Panc1 (cell line): ENCODE measurements around the gene SMTN. TPM values are rescaled to one million over a fixed set of nuclear protein-coding genes. Genes with fewer than 3 reads are reported as not detected.

ENCODE experiments used
- ATAC-seq: fragments of 200-7000 bp; cut with Tn5 transposase; 2 replicates; pipeline ENCODE4 v1.9.1; 2020; ENCODE audit warnings: mild to moderate bottlenecking, moderate library complexity
- BruUV-seq: library from RNA; stranded (reverse); fragments of 400-500 nt; replicated peaks from 2 replicates; lab custom pipeline; 2021; lab: Mats Ljungman, UMichigan
- CTCF ChIA-PET: fragments of 300-600 bp; sonication (Branson Sonifier 250); formaldehyde crosslinking; loops from one replicate; lab custom pipeline; 2022; ENCODE audit warnings: antibody characterized with exemption; lab: Charles Lee
- POLR2A ChIA-PET: fragments of 300-600 bp; sonication (Branson Sonifier 250); formaldehyde crosslinking; loops from one replicate; lab custom pipeline; 2022; ENCODE audit warnings: antibody characterized with exemption; lab: Charles Lee
- DNase-seq: peaks from one replicate; pipeline ENCODE4 v3.0.0-alpha.2; 2010; ENCODE audit warnings: low read depth, low spot score
- H3K27ac ChIP-seq: 2 replicates; pipeline ENCODE4 v1.5.1; 2011; ENCODE audit warnings: mild to moderate bottlenecking, low read length, inconsistent platforms
- H3K27me3 ChIP-seq: fragments of 200-500 bp; sonication (Bioruptor generic); 2 replicates; pipeline ENCODE4 v1.6.0; 2014; ENCODE audit warnings: low read length, inconsistent platforms; ENCODE audit not compliant: control insufficient read depth, insufficient read depth
- H3K36me3 ChIP-seq: fragments of 200-500 bp; sonication (Bioruptor generic); 2 replicates; pipeline ENCODE4 v1.5.1; 2014; ENCODE audit warnings: inconsistent platforms, mild to moderate bottlenecking, low read length, moderate library complexity; ENCODE audit not compliant: control insufficient read depth, insufficient read depth
- H3K4me1 ChIP-seq: 2 replicates; pipeline ENCODE4 v1.5.1; 2011; ENCODE audit warnings: inconsistent platforms, mild to moderate bottlenecking, low read length, moderate library complexity; ENCODE audit not compliant: control insufficient read depth, insufficient read depth
- H3K4me3 ChIP-seq, 2 experiments: 2 replicates each; pipeline ENCODE4 v1.5.1; 2011 to 2012; ENCODE audit warnings: low read depth in 2 of 2, low read length in 2 of 2, mild to moderate bottlenecking in 2 of 2, inconsistent platforms in 1 of 2, moderate library complexity in 1 of 2
- H3K9me3 ChIP-seq: fragments of 200-500 bp; sonication (Bioruptor generic); 2 replicates; pipeline ENCODE4 v1.5.1; 2014; ENCODE audit warnings: low read depth, mild to moderate bottlenecking, inconsistent platforms, low read length, moderate library complexity; ENCODE audit not compliant: control insufficient read depth, insufficient read depth
- POLR2AphosphoS5 ChIP-seq: IDR thresholded peaks from 2 replicates; pipeline ENCODE4 v1.6.1; 2012; ENCODE audit warnings: mild to moderate bottlenecking, low read depth, low read length, moderate library complexity
- SIN3A ChIP-seq: IDR thresholded peaks from 2 replicates; pipeline ENCODE4 v1.6.1; 2012; ENCODE audit warnings: low read depth, mild to moderate bottlenecking, low read length, moderate library complexity, borderline replicate concordance; ENCODE audit not compliant: insufficient read depth
- TCF7L2 ChIP-seq: IDR thresholded peaks from 2 replicates; pipeline ENCODE4 v1.6.1; 2011; ENCODE audit warnings: mild to moderate bottlenecking, low read depth, low read length, inconsistent platforms
- in situ Hi-C: cut with HindIII; loops from 2 replicates; pipeline ENCODE4 v1.10.0; 2016; ENCODE audit warnings: low sequenced_read_pairs, low pct_unique_long_range_greater_than_20kb
- intact Hi-C: fragments of 100-400 bp; cut with micrococcal nuclease; formaldehyde crosslinking; loops from one replicate; pipeline ENCODE4 v1.10.0; 2022; ENCODE audit not compliant: unreplicated experiment
- total RNA-seq: library from RNA; stranded (reverse); gene quantifications from one replicate; pipeline ENCODE4 v1.2.1, GENCODE V29; 2021; ENCODE audit not compliant: unreplicated experiment
- TF ChIP-seq, protein P1 (sequence below), 2 experiments: IDR thresholded peaks; 2 replicates each; pipeline ENCODE4 v1.6.1; 2011 to 2012; ENCODE audit warnings: low read depth in 2 of 2, control low read depth in 1 of 2, low read length in 1 of 2, mild to moderate bottlenecking in 1 of 2, moderate library complexity in 1 of 2; ENCODE audit not compliant: insufficient read depth in 1 of 2
- TF ChIP-seq, protein P2 (sequence below): fragments of 450-650 bp; IDR thresholded peaks from 2 replicates; pipeline ENCODE4 v1.5.1; 2017; ENCODE audit warnings: mild to moderate bottlenecking

The SMTN gene
- total RNA-seq, 1 experiment from 2014 or later, result 71.7 TPM

- Histone ChIP-seq H3K4me3 (no peak overlapping the region), H3K27ac (no peak overlapping the region), H3K9me3 (no peaks in the 10 kb centered on the region), H3K36me3 (peaks cover 2% of the 10 kb centered on the region; the same call in 1 of the 2 replicates), H3K4me1 (no peaks in the 10 kb centered on the region; the same call in 1 of the 2 replicates), H3K27me3 (no peaks in the 10 kb centered on the region)
- BruUV-seq, result no TSS peak
- intact Hi-C loops (no loop called here), in situ Hi-C loops (no loop called here)
- no peak for ATAC-seq
- no peak for DNase-seq
- TF ChIP-seq, protein P1, sequence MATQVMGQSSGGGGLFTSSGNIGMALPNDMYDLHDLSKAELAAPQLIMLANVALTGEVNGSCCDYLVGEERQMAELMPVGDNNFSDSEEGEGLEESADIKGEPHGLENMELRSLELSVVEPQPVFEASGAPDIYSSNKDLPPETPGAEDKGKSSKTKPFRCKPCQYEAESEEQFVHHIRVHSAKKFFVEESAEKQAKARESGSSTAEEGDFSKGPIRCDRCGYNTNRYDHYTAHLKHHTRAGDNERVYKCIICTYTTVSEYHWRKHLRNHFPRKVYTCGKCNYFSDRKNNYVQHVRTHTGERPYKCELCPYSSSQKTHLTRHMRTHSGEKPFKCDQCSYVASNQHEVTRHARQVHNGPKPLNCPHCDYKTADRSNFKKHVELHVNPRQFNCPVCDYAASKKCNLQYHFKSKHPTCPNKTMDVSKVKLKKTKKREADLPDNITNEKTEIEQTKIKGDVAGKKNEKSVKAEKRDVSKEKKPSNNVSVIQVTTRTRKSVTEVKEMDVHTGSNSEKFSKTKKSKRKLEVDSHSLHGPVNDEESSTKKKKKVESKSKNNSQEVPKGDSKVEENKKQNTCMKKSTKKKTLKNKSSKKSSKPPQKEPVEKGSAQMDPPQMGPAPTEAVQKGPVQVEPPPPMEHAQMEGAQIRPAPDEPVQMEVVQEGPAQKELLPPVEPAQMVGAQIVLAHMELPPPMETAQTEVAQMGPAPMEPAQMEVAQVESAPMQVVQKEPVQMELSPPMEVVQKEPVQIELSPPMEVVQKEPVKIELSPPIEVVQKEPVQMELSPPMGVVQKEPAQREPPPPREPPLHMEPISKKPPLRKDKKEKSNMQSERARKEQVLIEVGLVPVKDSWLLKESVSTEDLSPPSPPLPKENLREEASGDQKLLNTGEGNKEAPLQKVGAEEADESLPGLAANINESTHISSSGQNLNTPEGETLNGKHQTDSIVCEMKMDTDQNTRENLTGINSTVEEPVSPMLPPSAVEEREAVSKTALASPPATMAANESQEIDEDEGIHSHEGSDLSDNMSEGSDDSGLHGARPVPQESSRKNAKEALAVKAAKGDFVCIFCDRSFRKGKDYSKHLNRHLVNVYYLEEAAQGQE (IDR thresholded peaks at IDR 0.05; ENCODE audit: insufficient read depth in 1 of 2, low read depth in 2 of 2, low read length in 1 of 2), result no peak
- TF ChIP-seq, protein P2, sequence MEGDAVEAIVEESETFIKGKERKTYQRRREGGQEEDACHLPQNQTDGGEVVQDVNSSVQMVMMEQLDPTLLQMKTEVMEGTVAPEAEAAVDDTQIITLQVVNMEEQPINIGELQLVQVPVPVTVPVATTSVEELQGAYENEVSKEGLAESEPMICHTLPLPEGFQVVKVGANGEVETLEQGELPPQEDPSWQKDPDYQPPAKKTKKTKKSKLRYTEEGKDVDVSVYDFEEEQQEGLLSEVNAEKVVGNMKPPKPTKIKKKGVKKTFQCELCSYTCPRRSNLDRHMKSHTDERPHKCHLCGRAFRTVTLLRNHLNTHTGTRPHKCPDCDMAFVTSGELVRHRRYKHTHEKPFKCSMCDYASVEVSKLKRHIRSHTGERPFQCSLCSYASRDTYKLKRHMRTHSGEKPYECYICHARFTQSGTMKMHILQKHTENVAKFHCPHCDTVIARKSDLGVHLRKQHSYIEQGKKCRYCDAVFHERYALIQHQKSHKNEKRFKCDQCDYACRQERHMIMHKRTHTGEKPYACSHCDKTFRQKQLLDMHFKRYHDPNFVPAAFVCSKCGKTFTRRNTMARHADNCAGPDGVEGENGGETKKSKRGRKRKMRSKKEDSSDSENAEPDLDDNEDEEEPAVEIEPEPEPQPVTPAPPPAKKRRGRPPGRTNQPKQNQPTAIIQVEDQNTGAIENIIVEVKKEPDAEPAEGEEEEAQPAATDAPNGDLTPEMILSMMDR, result no peak
- TF ChIP-seq POLR2AphosphoS5 (no peak; the same call in 1 of the 2 replicates), SIN3A (no peak), TCF7L2 (no peak)
- CTCF ChIA-PET, result interaction anchor here (0.6 kb wide), 1 partner anchor 10 kb away, joined by 8 read pairs; no protein-coding TSS in a partner anchor
- POLR2A ChIA-PET, result interaction anchor here (0.7 kb wide), 1 partner anchor 128 kb away, joined by 4 read pairs; no protein-coding TSS in a partner anchor
Observed at GRCh38 chr22:31103899-31104694, 23.0 kb downstream of the SMTN start.

DNA sequence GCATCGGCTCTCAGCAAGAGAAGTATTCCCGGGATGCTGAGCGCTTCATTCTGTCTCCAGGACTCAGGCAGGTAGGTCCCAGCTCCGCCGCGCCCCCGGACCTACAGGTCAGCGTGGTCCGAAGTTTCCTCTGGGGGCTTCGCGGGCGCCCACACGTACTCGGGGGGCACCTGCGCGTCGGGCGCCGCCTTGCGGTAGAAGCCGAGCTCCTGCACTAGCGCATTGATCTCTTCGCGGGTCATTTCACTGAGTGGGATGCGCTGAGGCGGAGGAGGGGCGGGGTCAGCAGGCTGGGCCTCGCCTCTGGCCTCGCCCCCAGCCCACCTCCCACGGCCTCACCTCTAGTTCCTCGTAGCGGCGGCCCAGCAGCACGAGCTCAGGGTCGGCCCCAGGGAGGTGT lies 23.8 kb downstream of the SMTN start:
- Histone ChIP-seq H3K27me3 (no peaks in the 10 kb centered on the region), H3K4me1 (no peaks in the 10 kb centered on the region; the same call in 1 of the 2 replicates), H3K4me3 (no peak overlapping the region), H3K27ac (no peak overlapping the region), H3K9me3 (no peaks in the 10 kb centered on the region), H3K36me3 (peaks cover 2% of the 10 kb centered on the region; the same call in 1 of the 2 replicates)
- POLR2A ChIA-PET, result interaction anchor here (0.7 kb wide), 1 partner anchor 129 kb away, joined by 4 read pairs; no protein-coding TSS in a partner anchor
- ATAC-seq, result no peak
- in situ Hi-C loops (no loop called here), intact Hi-C loops (no loop called here)
- BruUV-seq, result no TSS peak
- no peak for DNase-seq
- TF ChIP-seq, protein P2, result no peak
- CTCF ChIA-PET, result no interaction called here
